ENCODE measurements around the gene TFAP2D.

DNA sequence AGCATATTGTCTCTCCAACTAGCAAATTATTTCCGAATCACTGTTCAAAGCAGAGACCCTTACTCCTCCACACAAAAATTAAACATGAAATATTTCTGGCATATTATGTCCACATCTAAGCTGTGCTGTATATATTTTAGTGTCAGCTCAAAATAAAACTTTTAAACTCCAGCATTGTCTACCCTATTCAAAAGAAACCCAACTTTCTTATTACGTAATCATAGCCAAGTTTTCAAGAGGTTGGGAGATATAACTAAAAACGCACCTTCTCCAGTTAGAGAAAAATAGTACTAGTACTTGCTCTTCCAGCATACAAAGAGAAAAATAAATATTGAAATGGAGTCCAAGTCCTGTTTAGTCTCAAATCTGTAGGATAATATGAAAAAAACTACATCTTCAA, 24.1 kb upstream of the TFAP2D start:
- TF ChIP-seq, protein P1, sequence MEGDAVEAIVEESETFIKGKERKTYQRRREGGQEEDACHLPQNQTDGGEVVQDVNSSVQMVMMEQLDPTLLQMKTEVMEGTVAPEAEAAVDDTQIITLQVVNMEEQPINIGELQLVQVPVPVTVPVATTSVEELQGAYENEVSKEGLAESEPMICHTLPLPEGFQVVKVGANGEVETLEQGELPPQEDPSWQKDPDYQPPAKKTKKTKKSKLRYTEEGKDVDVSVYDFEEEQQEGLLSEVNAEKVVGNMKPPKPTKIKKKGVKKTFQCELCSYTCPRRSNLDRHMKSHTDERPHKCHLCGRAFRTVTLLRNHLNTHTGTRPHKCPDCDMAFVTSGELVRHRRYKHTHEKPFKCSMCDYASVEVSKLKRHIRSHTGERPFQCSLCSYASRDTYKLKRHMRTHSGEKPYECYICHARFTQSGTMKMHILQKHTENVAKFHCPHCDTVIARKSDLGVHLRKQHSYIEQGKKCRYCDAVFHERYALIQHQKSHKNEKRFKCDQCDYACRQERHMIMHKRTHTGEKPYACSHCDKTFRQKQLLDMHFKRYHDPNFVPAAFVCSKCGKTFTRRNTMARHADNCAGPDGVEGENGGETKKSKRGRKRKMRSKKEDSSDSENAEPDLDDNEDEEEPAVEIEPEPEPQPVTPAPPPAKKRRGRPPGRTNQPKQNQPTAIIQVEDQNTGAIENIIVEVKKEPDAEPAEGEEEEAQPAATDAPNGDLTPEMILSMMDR (conservative IDR thresholded peaks at IDR 0.05; ENCODE audit: low read depth, low read length), result no peak
- TF ChIP-seq, protein P2, sequence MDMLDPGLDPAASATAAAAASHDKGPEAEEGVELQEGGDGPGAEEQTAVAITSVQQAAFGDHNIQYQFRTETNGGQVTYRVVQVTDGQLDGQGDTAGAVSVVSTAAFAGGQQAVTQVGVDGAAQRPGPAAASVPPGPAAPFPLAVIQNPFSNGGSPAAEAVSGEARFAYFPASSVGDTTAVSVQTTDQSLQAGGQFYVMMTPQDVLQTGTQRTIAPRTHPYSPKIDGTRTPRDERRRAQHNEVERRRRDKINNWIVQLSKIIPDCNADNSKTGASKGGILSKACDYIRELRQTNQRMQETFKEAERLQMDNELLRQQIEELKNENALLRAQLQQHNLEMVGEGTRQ (IDR thresholded peaks at IDR 0.05; ENCODE audit: low read depth, low read length), result no peak
- TF ChIP-seq MAFK (IDR thresholded peaks at IDR 0.05; ENCODE audit: low read depth, low read length), result no peak
- peak; percentile 47; the same call in 1 of the 2 replicates for TF ChIP-seq CEBPB (IDR thresholded peaks at IDR 0.05; ENCODE audit: low read depth, low read length)
- no peak for TF ChIP-seq NFE2L2 (IDR thresholded peaks at IDR 0.05; ENCODE audit: low read depth, low read length)
- no peak for TF ChIP-seq POLR2A (IDR thresholded peaks at IDR 0.05; ENCODE audit: low read depth, low read length)
- TF ChIP-seq RAD21 (IDR thresholded peaks at IDR 0.05; ENCODE audit: low read length), result no peak
